AG04450 (cell line): Measurements from ENCODE around the gene SLC1A2. TPM values are rescaled to one million over a fixed set of nuclear protein-coding genes. Genes with fewer than 3 reads are reported as not detected.

Experiments
- CTCF ChIA-PET: fragments of 300-600, 350-600 bp; formaldehyde crosslinking; extraction: SDS; loops from one replicate; lab custom pipeline; 2022; ENCODE audit warnings: antibody characterized with exemption, inconsistent platforms; lab: Charles Lee
- POLR2A ChIA-PET: fragments of 350-600 bp; formaldehyde crosslinking; extraction: SDS; loops from one replicate; lab custom pipeline; 2021; ENCODE audit warnings: antibody characterized with exemption, inconsistent platforms; lab: Yijun Ruan, JAX
- DNase-seq: peaks from one replicate; pipeline ENCODE4 v3.0.0-alpha.2; 2011; ENCODE audit warnings: low read depth, low spot score
- H3K27ac ChIP-seq: one replicate; pipeline ENCODE4 v1.5.1; 2012; ENCODE audit warnings: low read depth, low read length, control low read depth
- H3K27me3 ChIP-seq: one replicate; pipeline ENCODE4 v1.6.0; 2012; ENCODE audit warnings: low read length; ENCODE audit not compliant: control insufficient read depth, insufficient read depth
- H3K4me3 ChIP-seq: 2 replicates; pipeline ENCODE4 v1.5.1; 2011; ENCODE audit warnings: mild to moderate bottlenecking, low read depth, low read length, control low read depth
- H3K9me3 ChIP-seq: 2 replicates; pipeline ENCODE4 v1.5.1; 2012; ENCODE audit warnings: low read length; ENCODE audit not compliant: control insufficient read depth, insufficient read depth
- CTCF ChIP-seq: IDR thresholded peaks from 2 replicates; pipeline ENCODE4 v1.5.1; 2011; ENCODE audit warnings: low read depth, low read length, control low read depth, inconsistent platforms
- polyA plus RNA-seq: library from polyadenylated mRNA; depleted of rRNA; stranded (reverse); fragments of >200 nt; gene quantifications from 2 replicates; pipeline ENCODE4 v1.2.3, GENCODE V29; 2011

Gene SLC1A2
- polyA plus RNA-seq, 1 experiment, result 1.1 TPM

- Histone ChIP-seq H3K27me3 (no peaks in the 10 kb centered on the region), H3K27ac (no peak overlapping the region), H3K9me3 (peaks cover 6% of the 10 kb centered on the region; the same call in 1 of the 2 replicates), H3K4me3 (no peak overlapping the region)
- CTCF ChIA-PET, result no interaction called here
- no peak for DNase-seq
- no peak for TF ChIP-seq CTCF
- POLR2A ChIA-PET, result no interaction called here
Observed at GRCh38 chr11:35250621-35251020, 168.7 kb downstream of the SLC1A2 start.

GRCh38 chr11:35250192-35250591, 169.2 kb downstream of the SLC1A2 start:
- ChIA-PET CTCF (no interaction called here), POLR2A (no interaction called here)
- Histone ChIP-seq H3K4me3 (no peak overlapping the region), H3K27ac (no peak overlapping the region), H3K27me3 (no peaks in the 10 kb centered on the region), H3K9me3 (peaks cover 6% of the 10 kb centered on the region; the same call in 1 of the 2 replicates)
- TF ChIP-seq CTCF, result no peak
- no peak for DNase-seq

DNA sequence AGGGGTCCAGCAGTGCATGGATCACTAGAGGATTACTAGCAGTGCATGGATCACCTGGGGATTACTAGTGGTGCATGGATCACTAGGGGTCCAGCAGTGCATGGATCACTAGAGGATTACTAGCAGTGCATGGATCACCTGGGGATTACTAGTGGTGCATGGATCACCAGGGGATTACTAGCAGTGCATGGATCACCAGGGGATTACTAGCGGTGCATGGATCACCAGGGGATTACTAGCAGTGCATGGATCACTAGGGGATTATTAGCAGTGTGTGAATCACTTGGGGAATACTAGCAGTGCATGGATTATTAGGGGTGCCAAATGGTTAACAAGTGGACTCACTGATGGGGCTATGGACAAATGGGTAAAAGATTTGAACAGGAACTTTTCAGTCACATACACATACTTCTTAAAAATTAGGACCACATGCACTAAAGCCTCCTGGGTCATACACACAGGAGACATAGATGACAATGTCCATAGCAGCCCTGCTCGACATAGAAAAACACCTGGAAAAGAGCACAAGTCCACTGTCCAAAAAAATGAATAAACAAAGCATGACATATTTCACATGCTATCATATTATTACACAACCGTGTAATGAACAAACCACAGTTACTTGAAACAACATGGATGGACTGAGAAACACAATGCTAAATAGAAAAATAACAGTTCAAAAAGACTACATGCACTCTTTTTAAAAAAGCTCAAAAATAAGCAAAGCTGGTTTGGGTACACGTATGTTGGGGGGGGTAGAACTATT, 170.6 kb downstream of the SLC1A2 start:
- H3K27ac ChIP-seq, result no peak overlapping the region
- H3K9me3 ChIP-seq, result peaks cover 6% of the 10 kb centered on the region; the same call in 1 of the 2 replicates
- H3K4me3 ChIP-seq, result no peak overlapping the region
- no peaks in the 10 kb centered on the region for H3K27me3 ChIP-seq
- ChIA-PET CTCF (no interaction called here), POLR2A (no interaction called here)
- no peak for DNase-seq
- no peak for TF ChIP-seq CTCF

DNA sequence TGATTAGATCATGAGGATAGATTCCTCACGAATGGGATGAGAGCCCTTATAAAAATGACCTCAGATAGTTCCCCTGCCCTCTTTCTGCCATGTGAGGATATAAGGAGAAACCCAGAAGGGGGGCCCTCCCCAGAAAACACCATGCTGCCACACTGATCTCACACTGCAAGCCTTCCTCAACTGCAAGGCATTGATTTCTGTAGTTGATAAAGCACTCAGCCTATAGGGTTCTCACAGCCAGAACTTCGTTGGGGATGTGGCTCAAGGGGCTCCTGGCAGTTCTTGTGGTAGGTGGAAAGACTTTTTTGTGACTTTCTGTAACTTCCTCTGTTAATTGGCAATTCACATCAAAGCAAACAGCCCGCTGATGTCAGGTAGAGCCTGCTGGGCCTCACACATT, 171.5 kb downstream of the SLC1A2 start:
- CTCF ChIA-PET, result no interaction called here
- Histone ChIP-seq H3K27me3 (no peaks in the 10 kb centered on the region), H3K9me3 (peaks cover 6% of the 10 kb centered on the region; the same call in 1 of the 2 replicates), H3K27ac (no peak overlapping the region), H3K4me3 (no peak overlapping the region)
- TF ChIP-seq CTCF, result no peak
- POLR2A ChIA-PET, result no interaction called here
- DNase-seq, result no peak

DNA sequence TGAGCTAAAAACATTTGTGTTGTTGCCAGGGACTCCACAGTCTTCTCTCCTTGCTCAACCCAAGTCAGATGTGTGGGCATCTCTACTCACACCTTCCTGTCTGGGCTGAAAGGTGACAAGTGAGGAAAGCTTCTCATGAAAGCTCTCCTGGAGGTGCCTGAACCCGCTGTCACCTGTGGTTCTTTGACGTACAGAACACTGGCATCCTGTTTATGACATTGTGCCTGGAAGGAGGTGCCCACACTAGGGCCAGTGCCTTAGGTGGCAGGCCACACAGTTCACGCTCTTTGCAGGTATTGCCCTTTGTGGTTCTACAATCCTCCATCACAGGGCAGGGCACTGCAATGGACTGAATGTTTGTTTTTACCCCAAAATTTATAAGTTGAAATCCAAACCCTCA, 171.9 kb downstream of the SLC1A2 start:
- POLR2A ChIA-PET, result no interaction called here
- CTCF ChIA-PET, result interaction anchor here (1.2 kb wide), 1 partner anchor 59 kb away, joined by 3 read pairs; no protein-coding TSS in a partner anchor

More for the DNA sequence above, 171.9 kb downstream of the SLC1A2 start:
- Histone ChIP-seq H3K27ac (no peak overlapping the region), H3K4me3 (no peak overlapping the region), H3K9me3 (peaks cover 6% of the 10 kb centered on the region; the same call in 1 of the 2 replicates), H3K27me3 (no peaks in the 10 kb centered on the region)
- no peak for DNase-seq
- TF ChIP-seq CTCF, result no peak
